ENCODE results near the gene NOM1.

Gene NOM1

GRCh38 chr7:157014635-157015555 lies 65.4 kb downstream of the NOM1 start:
- in situ Hi-C loops (cut with MboI; ENCODE audit: low sequenced_read_pairs): no loop called here

GRCh38 chr7:157016024-157016351 lies 66.5 kb downstream of the NOM1 start:
- in situ Hi-C loops (cut with MboI; ENCODE audit: low sequenced_read_pairs): no loop called here

- in situ Hi-C loops (cut with MboI; ENCODE audit: low sequenced_read_pairs): no loop called here
Measured at GRCh38 chr7:157016352-157017041, 67.0 kb downstream of the NOM1 start.

- in situ Hi-C loops (cut with MboI; ENCODE audit: low sequenced_read_pairs): no loop called here
Measured at GRCh38 chr7:157017149-157017548, 67.6 kb downstream of the NOM1 start.

- in situ Hi-C loops (cut with MboI; ENCODE audit: low sequenced_read_pairs): no loop called here
Measured at GRCh38 chr7:157017603-157018327, 68.3 kb downstream of the NOM1 start.

- in situ Hi-C loops (cut with MboI; ENCODE audit: low sequenced_read_pairs): no loop called here
Measured at GRCh38 chr7:157018328-157018996, 69.0 kb downstream of the NOM1 start.

GRCh38 chr7:157018997-157019608 lies 69.6 kb downstream of the NOM1 start:
- in situ Hi-C loops (cut with MboI; ENCODE audit: low sequenced_read_pairs): no loop called here

GRCh38 chr7:157019718-157020451 lies 70.4 kb downstream of the NOM1 start:
- in situ Hi-C loops (cut with MboI; ENCODE audit: low sequenced_read_pairs): no loop called here

- in situ Hi-C loops (cut with MboI; ENCODE audit: low sequenced_read_pairs): no loop called here
Measured at GRCh38 chr7:157020514-157021070, 71.1 kb downstream of the NOM1 start.

- in situ Hi-C loops (cut with MboI; ENCODE audit: low sequenced_read_pairs): no loop called here
Measured at GRCh38 chr7:157021071-157021870, 71.8 kb downstream of the NOM1 start.

- in situ Hi-C loops (cut with MboI; ENCODE audit: low sequenced_read_pairs): no loop called here
Measured at GRCh38 chr7:157021871-157022680, 72.6 kb downstream of the NOM1 start.

All from HL-60/S4 treated with retinoic acid at 250 ng/mL for 4 days and 3 days (cell line).